Measurements from ENCODE around the gene ADAM15.

The ADAM15 gene

GRCh38 chr1:155012776-155013602 is 38.1 kb upstream of the ADAM15 start:
- no peak for DNase-seq (ENCODE audit: low read depth in 2 of 2)

DNA sequence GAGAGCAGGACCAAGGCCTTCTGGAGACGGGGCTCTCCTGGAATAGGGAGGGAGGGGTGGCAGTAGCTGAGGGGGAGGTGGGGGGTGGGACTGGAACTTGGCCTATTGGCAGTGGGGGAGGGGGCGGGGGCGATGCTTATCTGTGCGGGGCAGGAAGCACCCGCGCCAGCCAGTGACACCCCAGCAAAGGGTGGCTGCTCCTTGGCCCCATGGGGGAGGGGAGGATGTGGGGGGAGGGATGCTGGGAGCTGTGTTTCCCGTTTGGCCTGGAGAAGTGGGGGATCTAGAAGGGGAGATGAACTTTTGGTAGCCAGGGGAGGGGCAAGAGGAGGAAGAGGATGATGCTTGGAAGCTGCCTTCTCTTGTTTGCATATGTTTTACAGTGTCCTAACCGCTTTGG is 37.5 kb upstream of the ADAM15 start:
- DNase-seq (ENCODE audit: low read depth in 2 of 2), result no peak

DNA sequence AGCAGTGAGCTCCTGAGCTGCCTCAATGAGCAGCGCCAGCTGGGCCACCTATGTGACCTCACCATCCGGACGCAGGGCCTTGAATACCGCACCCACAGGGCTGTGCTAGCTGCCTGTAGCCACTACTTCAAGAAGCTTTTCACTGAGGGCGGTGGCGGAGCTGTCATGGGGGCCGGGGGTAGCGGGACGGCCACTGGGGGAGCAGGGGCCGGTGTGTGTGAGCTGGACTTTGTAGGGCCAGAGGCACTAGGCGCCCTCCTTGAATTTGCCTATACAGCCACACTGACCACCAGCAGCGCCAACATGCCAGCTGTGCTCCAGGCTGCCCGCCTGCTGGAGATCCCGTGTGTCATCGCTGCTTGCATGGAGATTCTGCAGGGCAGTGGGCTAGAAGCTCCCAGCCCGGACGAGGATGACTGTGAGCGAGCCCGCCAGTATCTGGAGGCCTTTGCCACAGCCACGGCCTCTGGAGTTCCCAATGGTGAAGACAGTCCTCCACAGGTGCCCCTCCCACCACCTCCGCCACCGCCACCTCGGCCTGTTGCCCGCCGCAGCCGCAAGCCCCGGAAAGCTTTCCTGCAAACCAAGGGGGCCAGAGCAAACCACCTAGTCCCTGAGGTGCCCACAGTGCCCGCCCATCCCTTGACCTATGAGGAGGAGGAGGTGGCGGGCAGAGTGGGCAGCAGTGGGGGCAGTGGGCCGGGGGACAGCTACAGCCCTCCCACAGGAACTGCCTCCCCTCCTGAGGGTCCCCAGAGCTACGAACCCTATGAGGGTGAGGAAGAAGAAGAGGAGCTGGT is 36.2 kb upstream of the ADAM15 start:
- no peak for DNase-seq (ENCODE audit: low read depth in 2 of 2)

DNA sequence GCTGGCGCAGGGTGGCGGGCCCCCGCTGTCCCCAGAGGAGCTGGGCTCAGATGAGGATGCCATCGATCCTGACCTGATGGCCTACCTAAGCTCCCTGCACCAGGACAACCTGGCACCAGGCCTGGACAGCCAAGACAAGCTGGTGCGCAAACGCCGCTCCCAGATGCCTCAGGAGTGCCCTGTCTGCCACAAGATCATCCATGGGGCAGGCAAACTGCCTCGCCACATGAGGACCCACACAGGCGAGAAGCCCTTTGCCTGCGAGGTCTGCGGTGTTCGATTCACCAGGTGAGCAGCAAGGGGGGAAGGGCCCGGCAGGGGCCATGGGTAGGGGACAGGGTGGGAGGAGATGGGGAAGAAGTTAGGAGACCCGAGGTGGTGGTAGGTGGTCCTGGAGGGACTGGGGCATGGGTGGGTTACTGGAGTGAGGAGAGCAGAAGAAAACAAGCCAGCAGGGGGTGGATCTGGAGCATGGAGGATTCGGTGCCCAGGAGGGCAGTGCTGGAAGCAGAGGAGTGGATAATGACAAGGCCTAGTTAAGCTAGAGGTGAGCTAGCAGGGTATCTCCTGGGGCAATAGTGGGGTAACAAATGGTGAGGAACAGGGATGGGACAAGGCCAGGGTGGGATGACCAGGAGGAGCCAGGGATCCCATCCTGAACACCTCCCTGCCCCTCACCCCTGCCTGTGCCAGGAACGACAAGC is 35.4 kb upstream of the ADAM15 start:
- no peak for DNase-seq (ENCODE audit: low read depth in 2 of 2)

GRCh38 chr1:155016231-155016831 is 34.8 kb upstream of the ADAM15 start:
- DNase-seq (ENCODE audit: low read depth in 2 of 2), result no peak

GRCh38 chr1:155017041-155017945 is 33.8 kb upstream of the ADAM15 start:
- peak; percentile 84 for DNase-seq (ENCODE audit: low read depth in 2 of 2)

- no peak for DNase-seq (ENCODE audit: low read depth in 2 of 2)
Observed at GRCh38 chr1:155017946-155018316, 33.2 kb upstream of the ADAM15 start.

DNA sequence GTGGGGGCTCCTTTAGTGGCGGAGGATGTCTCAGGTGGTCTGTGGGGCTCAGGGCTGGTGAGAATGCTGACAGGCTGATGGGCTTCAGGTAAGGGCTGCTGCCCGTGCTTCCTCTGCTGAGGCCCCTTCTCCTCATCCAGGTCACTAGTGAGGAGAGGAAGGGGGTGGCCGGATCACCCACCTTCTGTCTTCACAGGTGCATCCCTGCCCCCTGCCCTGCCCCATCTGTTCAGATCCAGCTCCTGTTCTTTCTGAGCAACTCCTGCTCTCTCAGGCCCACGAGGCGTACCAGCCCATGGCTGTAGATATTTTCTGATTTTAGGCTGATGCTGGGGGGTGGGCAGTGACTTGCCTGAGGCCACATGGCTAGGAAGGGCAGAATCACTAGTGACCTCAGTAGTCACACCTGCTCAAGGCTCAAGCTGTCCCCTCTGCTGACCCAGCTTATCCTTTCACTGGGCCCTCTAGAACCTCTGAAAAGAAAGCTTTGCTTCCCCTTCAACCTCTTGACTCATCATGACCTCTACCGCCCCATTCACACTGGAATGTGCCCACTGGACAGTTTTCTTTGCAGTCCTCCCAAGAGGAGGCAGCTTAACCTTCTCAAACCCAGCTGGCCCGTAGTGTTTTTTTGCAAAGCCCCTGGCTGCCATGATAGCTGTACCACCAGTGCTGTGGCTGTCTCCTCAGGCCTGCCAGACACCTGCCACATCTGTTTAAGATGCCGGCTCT is 32.3 kb upstream of the ADAM15 start:
- DNase-seq (ENCODE audit: low read depth in 2 of 2), result no peak

DNA sequence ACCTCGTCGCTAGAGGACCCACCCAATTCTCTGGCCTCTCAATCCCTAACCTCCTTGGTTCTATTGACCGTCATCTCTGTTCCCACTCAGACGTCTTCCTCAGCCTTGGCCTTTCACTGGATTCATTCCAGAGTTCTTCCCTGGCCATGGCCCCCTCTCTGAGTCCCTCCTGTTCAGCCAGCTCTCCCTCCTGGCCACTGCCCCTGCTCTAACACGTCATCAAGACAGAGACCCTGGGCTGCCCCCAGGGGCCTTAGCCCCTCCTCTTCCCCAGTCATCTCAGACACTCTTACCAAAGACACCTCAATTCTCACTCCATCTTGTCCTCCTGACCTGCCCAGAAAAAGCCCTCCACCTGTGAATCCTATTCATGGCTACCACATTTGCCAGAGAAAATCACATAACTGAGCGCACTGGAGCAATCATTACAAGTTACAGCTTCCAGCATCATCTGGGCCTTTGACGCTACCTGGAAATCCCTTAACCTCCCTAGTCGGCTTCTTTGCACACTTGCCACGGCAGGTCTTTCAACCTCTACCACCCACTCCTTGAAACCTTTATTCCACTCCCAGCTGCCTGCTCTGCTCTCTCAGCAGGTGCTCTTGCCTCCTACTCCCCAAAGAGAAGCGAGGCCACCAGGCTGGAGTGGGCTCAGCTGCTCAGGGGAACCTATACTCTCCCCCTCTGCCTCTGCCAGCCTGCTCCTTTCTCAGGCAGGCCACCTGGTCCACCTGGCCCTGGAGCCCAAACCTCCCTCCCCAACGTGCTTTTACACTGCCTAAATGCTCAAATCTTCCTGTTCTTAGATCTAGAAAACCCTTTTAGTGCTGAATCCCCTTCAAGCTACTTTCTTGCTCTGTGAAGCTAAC is 31.5 kb upstream of the ADAM15 start:
- no peak for DNase-seq (ENCODE audit: low read depth in 2 of 2)

DNA sequence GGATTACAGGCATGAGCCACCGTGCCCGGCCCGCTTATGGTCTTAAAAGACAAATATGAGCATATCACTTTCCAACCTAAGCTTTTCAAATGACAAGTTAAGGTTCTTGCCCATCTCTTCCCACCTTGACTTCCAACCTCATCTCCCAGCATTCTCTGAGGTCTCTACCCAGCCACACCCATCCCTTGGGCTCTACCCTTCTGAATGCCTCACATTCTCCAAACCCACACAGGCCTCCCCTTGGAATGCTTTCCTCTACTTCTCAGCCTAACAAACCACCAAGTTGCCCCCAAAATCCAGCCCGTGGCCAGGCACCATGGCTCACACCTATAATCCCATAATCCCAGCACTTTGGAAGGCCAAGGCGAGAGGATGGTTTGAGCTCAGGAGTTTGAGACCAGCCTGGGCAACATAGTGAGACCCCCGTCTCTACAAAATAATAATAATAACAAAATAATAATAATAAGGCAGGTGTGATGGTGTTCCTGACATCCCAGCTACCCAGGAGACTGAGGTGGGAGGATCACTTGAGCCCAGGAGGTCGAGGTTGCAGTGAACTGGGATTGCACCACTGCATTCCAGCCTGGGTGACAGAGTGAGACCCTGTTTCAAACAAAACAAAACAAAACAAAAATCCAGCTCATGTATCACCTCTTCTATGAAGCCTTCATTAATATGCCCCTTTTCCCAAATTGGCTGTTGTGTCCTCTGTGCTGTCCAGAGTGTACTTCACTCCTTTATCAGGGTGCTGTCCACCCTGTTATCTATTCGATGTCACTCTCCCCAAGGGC is 28.8 kb upstream of the ADAM15 start:
- no peak for DNase-seq (ENCODE audit: low read depth in 2 of 2)

DNA sequence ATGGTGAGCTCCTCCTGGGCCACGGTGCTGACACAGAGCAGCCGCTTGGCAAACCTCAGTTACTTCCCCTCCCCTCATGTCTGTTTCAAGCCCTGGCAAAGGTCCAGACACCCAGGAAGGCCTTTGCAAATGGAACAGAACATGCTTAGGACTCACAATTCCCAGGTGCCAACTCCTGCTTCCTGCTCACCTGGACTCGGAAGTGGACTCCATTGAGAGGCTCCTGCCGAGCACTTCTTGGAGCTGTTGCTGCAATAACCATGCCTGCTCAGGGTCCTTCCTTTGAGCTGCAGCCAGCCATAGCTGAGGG is 28.2 kb upstream of the ADAM15 start:
- no peak for DNase-seq (ENCODE audit: low read depth in 2 of 2)

GRCh38 chr1:155023627-155024026 is 27.5 kb upstream of the ADAM15 start:
- DNase-seq (ENCODE audit: low read depth in 2 of 2), result no peak

DNA sequence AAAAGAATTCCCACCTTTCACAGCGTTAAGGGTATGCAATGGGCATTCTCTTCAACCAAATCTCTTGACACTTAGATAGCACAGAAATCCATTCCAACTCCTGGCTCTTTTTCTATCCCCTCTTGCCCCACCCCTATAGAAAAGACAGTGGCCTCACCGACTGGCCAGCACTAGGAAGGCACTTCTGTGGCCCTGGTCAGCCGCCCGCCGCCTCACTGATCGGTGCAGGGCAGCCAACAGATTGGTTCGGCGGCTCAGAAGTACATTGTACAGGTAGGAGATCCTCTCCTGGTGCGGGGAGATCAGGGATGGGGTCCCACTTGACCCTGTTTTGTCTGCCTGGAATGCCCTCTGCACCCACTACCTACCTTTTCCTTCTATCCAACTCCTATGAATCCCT is 26.8 kb upstream of the ADAM15 start:
- DNase-seq (ENCODE audit: low read depth in 2 of 2), result no peak

DNA sequence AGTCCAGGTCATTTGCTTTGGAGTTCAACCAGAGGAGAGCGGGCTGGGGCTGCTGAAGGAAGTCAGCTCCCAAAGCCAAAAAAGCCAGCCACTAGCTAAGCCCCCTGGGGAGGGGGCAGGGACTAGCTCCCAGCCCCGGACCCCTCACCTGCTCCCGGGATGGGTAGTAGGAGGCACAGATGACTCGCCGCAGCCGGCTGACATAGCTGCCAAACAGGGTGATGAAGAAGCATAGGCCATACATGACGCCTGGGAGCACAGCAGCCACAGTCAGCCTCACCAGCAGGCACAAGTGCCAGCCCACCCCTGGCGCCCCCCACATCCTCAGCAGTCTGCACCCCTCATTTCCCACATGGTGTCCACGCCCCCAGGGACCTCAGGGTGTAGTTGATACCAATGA is 25.0 kb upstream of the ADAM15 start:
- DNase-seq (ENCODE audit: low read depth in 2 of 2), result no peak

GRCh38 chr1:155026588-155026987 is 24.5 kb upstream of the ADAM15 start:
- DNase-seq (ENCODE audit: low read depth in 2 of 2), result no peak

- DNase-seq (ENCODE audit: low read depth in 2 of 2), result no peak
Observed at GRCh38 chr1:155029513-155030242, 21.4 kb upstream of the ADAM15 start.

DNA sequence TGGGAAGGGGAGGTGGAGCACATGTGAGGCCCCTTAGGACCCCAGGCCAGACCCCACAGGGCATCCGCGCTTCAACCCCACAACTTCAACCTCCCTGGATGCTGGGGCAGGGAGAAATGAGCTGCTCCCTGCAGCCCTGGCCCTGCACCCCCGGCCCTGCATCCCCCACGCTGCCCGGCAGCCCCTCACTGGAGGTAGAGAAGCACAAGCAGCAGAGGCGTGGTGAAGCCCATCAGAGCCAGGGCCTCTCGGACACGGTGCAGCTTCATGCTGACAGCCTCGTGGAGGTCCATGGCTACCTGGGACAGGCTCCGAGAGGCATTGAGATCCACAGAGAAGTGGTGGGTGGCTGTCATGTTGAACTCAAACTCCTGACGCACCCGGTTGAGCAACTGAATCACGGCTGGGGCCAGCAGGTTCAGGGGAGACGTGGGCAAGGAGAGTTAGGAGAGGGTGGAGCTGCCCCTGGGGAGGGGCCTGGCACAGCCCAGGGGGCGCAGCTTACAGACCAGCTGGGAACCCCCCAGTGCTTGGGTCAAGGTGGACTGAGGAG is 20.8 kb upstream of the ADAM15 start:
- no peak for DNase-seq (ENCODE audit: low read depth in 2 of 2)

DNA sequence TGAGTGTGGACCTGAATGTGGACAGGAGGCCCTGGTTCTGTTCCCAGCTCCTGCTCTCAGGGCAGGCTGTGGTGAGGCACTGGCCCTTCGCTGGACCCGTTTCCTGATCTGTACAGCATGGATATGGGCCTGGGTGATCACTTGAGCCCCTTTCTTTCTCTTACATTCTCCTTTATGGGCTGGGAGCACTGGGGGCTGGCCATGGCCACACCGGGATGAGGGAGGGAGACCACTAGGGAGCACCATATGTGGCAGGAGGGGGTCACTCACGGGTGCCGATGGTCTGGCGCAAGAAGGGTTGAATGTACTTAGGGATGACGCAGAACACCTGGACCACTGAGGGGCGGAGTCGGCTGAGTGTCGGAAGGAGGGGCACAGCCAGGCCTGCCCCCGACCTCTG is 20.2 kb upstream of the ADAM15 start:
- DNase-seq (ENCODE audit: low read depth in 2 of 2), result no peak
